ENCODE measurements around the gene MFAP3L. TPM values are rescaled to one million over a fixed set of nuclear protein-coding genes. Genes with fewer than 3 reads are reported as not detected.

MFAP3L gene
- polyA plus RNA-seq, 1 donor from 2014 or later, result 4.0 TPM

- no peaks in the 10 kb centered on the region for H3K27me3 ChIP-seq (ENCODE audit: insufficient read depth, low read depth, low read length)
- H3K9ac ChIP-seq (ENCODE audit: low read length), result no peak overlapping the region
- no peak overlapping the region for H2AFZ ChIP-seq (ENCODE audit: low read depth, low read length)
- peaks cover 12% of the 10 kb centered on the region for H3K36me3 ChIP-seq (ENCODE audit: insufficient read depth, low read length)
- H3K27ac ChIP-seq (ENCODE audit: low read length), result no peak overlapping the region
- no peaks in the 10 kb centered on the region for H3K9me3 ChIP-seq (ENCODE audit: low read length)
- H4K20me1 ChIP-seq (ENCODE audit: insufficient read depth), result no peaks in the 10 kb centered on the region
- no peaks in the 10 kb centered on the region for H3K9me2 ChIP-seq (ENCODE audit: insufficient read depth, low read length)
- no peaks in the 10 kb centered on the region for H3K79me2 ChIP-seq (replicated peaks; ENCODE audit: insufficient read depth, low read length)
- no peak overlapping the region for H3K4me2 ChIP-seq (ENCODE audit: low read length)
- no peaks in the 10 kb centered on the region for H3F3A ChIP-seq (ENCODE audit: insufficient read depth, low read length, poor library complexity, severe bottlenecking)
- no peak overlapping the region for H3K4me3 ChIP-seq (ENCODE audit: low read length)
- no peak for TF ChIP-seq EP300 (conservative IDR thresholded peaks at IDR 0.05; ENCODE audit: poor library complexity, severe bottlenecking)
These were observed 42.4 kb upstream of the MFAP3L start for GRCh38 chr4:170068438-170069128.

GRCh38 chr4:170059421-170059820 is 33.2 kb upstream of the MFAP3L start:
- H4K20me1 ChIP-seq (ENCODE audit: insufficient read depth), result no peaks in the 10 kb centered on the region
- H3K9me2 ChIP-seq (ENCODE audit: insufficient read depth, low read length), result no peaks in the 10 kb centered on the region
- no peak for TF ChIP-seq MXI1 (conservative IDR thresholded peaks at IDR 0.05; ENCODE audit: poor library complexity, severe bottlenecking)
- TF ChIP-seq SMC3 (conservative IDR thresholded peaks at IDR 0.05; ENCODE audit: poor library complexity), result no peak
- no peak for TF ChIP-seq RAD21 (conservative IDR thresholded peaks at IDR 0.05)
- no peak for TF ChIP-seq CTCF (IDR thresholded peaks at IDR 0.05; ENCODE audit: poor library complexity, severe bottlenecking)
- TF ChIP-seq EP300 (conservative IDR thresholded peaks at IDR 0.05; ENCODE audit: poor library complexity, severe bottlenecking), result no peak
- no peak for TF ChIP-seq EZH2 (IDR thresholded peaks at IDR 0.05; ENCODE audit: borderline replicate concordance, insufficient read depth, low read length, poor library complexity, severe bottlenecking)
- TF ChIP-seq POLR2AphosphoS5 (IDR thresholded peaks at IDR 0.05), result no peak
- no peak for TF ChIP-seq TAF1 (IDR thresholded peaks at IDR 0.05; ENCODE audit: low read depth)
- TF ChIP-seq, protein P1, sequence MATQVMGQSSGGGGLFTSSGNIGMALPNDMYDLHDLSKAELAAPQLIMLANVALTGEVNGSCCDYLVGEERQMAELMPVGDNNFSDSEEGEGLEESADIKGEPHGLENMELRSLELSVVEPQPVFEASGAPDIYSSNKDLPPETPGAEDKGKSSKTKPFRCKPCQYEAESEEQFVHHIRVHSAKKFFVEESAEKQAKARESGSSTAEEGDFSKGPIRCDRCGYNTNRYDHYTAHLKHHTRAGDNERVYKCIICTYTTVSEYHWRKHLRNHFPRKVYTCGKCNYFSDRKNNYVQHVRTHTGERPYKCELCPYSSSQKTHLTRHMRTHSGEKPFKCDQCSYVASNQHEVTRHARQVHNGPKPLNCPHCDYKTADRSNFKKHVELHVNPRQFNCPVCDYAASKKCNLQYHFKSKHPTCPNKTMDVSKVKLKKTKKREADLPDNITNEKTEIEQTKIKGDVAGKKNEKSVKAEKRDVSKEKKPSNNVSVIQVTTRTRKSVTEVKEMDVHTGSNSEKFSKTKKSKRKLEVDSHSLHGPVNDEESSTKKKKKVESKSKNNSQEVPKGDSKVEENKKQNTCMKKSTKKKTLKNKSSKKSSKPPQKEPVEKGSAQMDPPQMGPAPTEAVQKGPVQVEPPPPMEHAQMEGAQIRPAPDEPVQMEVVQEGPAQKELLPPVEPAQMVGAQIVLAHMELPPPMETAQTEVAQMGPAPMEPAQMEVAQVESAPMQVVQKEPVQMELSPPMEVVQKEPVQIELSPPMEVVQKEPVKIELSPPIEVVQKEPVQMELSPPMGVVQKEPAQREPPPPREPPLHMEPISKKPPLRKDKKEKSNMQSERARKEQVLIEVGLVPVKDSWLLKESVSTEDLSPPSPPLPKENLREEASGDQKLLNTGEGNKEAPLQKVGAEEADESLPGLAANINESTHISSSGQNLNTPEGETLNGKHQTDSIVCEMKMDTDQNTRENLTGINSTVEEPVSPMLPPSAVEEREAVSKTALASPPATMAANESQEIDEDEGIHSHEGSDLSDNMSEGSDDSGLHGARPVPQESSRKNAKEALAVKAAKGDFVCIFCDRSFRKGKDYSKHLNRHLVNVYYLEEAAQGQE (IDR thresholded peaks at IDR 0.05; ENCODE audit: borderline replicate concordance), result no peak
- H3F3A ChIP-seq (ENCODE audit: insufficient read depth, low read length, poor library complexity, severe bottlenecking), result no peaks in the 10 kb centered on the region
- peaks cover 23% of the 10 kb centered on the region for H3K36me3 ChIP-seq (ENCODE audit: insufficient read depth, low read length)
- no peaks in the 10 kb centered on the region for H3K27me3 ChIP-seq (ENCODE audit: insufficient read depth, low read depth, low read length)
- no peak overlapping the region for H2AFZ ChIP-seq (ENCODE audit: low read depth, low read length)
- H3K9ac ChIP-seq (ENCODE audit: low read length), result no peak overlapping the region
- H3K9me3 ChIP-seq (ENCODE audit: low read length), result no peaks in the 10 kb centered on the region
- no peaks in the 10 kb centered on the region for H3K79me2 ChIP-seq (replicated peaks; ENCODE audit: insufficient read depth, low read length)
- no peak overlapping the region for H3K4me2 ChIP-seq (ENCODE audit: low read length)
- H3K27ac ChIP-seq (ENCODE audit: low read length), result no peak overlapping the region
- H3K4me3 ChIP-seq (ENCODE audit: low read length), result no peak overlapping the region

Measured in neural cell (in vitro differentiated cells).